ENCODE data around the gene PHF20. TPM values are rescaled to one million over a fixed set of nuclear protein-coding genes. Genes with fewer than 3 reads are reported as not detected.
"Not testable (repeated sequence)": the region's sequence is repeated elsewhere in the genome, so short reads cannot be mapped to it uniquely, and the experiment has no call there.

Gene PHF20
- total RNA-seq, 1 experiment from 2014 or later: 37.2 TPM

- Histone ChIP-seq H3K4me3 (ENCODE audit: low read length) (peak overlapping the region; percentile 6; the same call in 1 of the 2 replicates), H3K36me3 (ENCODE audit: low read depth, low read length) (no peaks in the 10 kb centered on the region), H3K27ac (ENCODE audit: low read length) (no peak overlapping the region), H3K27me3 (ENCODE audit: low read length) (no peaks in the 10 kb centered on the region), H2AFZ (ENCODE audit: low read length) (peak overlapping the region; percentile 51), H3K9me3 (ENCODE audit: low read length) (no peaks in the 10 kb centered on the region), H4K20me1 (ENCODE audit: low read length) (no peaks in the 10 kb centered on the region), H3K9ac (ENCODE audit: low read length) (no peak overlapping the region), H3F3A (ENCODE audit: low read length, unreplicated experiment) (no peaks in the 10 kb centered on the region), H3K9me2 (replicated peaks; ENCODE audit: low read length) (no peaks in the 10 kb centered on the region), H3K4me1 (ENCODE audit: insufficient read depth, low read length) (peaks cover 7% of the 10 kb centered on the region; the same call in 1 of the 2 replicates), H3K79me2 (ENCODE audit: low read length) (no peaks in the 10 kb centered on the region), H3K4me2 (ENCODE audit: low read length) (peak overlapping the region; percentile 61)
- TF ChIP-seq EZH2phosphoT487 (IDR thresholded peaks at IDR 0.05; ENCODE audit: borderline replicate concordance, low read length) (no peak), CTCF (conservative IDR thresholded peaks at IDR 0.05; ENCODE audit: low read depth, low read length) (peak; percentile 90)
- ATAC-seq (peak; percentile 72), DNase-seq (peak; percentile 86)
- ChIA-PET CTCF (interaction anchor here (0.5 to 3.3 kb wide), 30 partner anchors 15 to 796 kb away, joined by 3 to 78 read pairs (median 4); partner anchors contain the start of gene SCAND1), POLR2A (ENCODE audit: unreplicated experiment) (interaction anchor here (0.6 to 0.9 kb wide), 3 partner anchors 146 to 233 kb away, joined by 3 to 11 read pairs (median 4); no protein-coding TSS in a partner anchor)
- intact Hi-C loops (cut with micrococcal nuclease): loop anchor here (1.0 to 2.0 kb wide), 2 partner anchors 38 to 206 kb away; partner anchors contain the start of gene SCAND1
- BruUV-seq (replicated peaks): no TSS peak
Observed at GRCh38 chr20:35992713-35993335, 221.0 kb downstream of the PHF20 start.

GRCh38 chr20:35994994-35995453 lies 223.2 kb downstream of the PHF20 start:
- Histone ChIP-seq H3K36me3 (ENCODE audit: low read depth, low read length) (no peaks in the 10 kb centered on the region), H3F3A (ENCODE audit: low read length, unreplicated experiment) (no peaks in the 10 kb centered on the region), H4K20me1 (ENCODE audit: low read length) (no peaks in the 10 kb centered on the region), H3K4me1 (ENCODE audit: insufficient read depth, low read length) (no peaks in the 10 kb centered on the region), H3K9me2 (replicated peaks; ENCODE audit: low read length) (no peaks in the 10 kb centered on the region), H3K27me3 (ENCODE audit: low read length) (no peaks in the 10 kb centered on the region), H3K4me2 (ENCODE audit: low read length) (no peak overlapping the region), H3K27ac (ENCODE audit: low read length) (no peak overlapping the region), H3K9me3 (ENCODE audit: low read length) (no peaks in the 10 kb centered on the region), H2AFZ (ENCODE audit: low read length) (peak overlapping the region; percentile 64; the same call in 1 of the 2 replicates), H3K4me3 (ENCODE audit: low read length) (no peak overlapping the region), H3K79me2 (ENCODE audit: low read length) (no peaks in the 10 kb centered on the region), H3K9ac (ENCODE audit: low read length) (no peak overlapping the region)
- TF ChIP-seq EZH2phosphoT487 (IDR thresholded peaks at IDR 0.05; ENCODE audit: borderline replicate concordance, low read length): no peak
- peak; percentile 94 for TF ChIP-seq CTCF (conservative IDR thresholded peaks at IDR 0.05; ENCODE audit: low read depth, low read length)
- DNase-seq (peak; percentile 90), ATAC-seq (peak; percentile 93)
- ChIA-PET POLR2A (ENCODE audit: unreplicated experiment) (no interaction called here), CTCF (interaction anchor here (0.6 to 2.1 kb wide), 8 partner anchors 40 to 148 kb away, joined by 3 to 51 read pairs (median 3); partner anchors contain the start of gene SCAND1)
- BruUV-seq (replicated peaks): no TSS peak
- intact Hi-C loops (cut with micrococcal nuclease): loop anchor here (1.0 to 5.0 kb wide), 2 partner anchors 42 to 143 kb away; no protein-coding TSS in a partner anchor

GRCh38 chr20:35996492-35996891 lies 224.7 kb downstream of the PHF20 start:
- H3K79me2 ChIP-seq (ENCODE audit: low read length); H3K4me2 ChIP-seq (ENCODE audit: low read length); H3F3A ChIP-seq (ENCODE audit: low read length, unreplicated experiment); H3K9me3 ChIP-seq (ENCODE audit: low read length); H3K27ac ChIP-seq (ENCODE audit: low read length); H3K4me3 ChIP-seq (ENCODE audit: low read length); DNase-seq; BruUV-seq (replicated peaks); H3K27me3 ChIP-seq (ENCODE audit: low read length); H3K9ac ChIP-seq (ENCODE audit: low read length); CTCF ChIA-PET; ATAC-seq; H4K20me1 ChIP-seq (ENCODE audit: low read length); H3K36me3 ChIP-seq (ENCODE audit: low read depth, low read length); POLR2A ChIA-PET (ENCODE audit: unreplicated experiment); H3K9me2 ChIP-seq (replicated peaks; ENCODE audit: low read length); H2AFZ ChIP-seq (ENCODE audit: low read length); H3K4me1 ChIP-seq (ENCODE audit: insufficient read depth, low read length): not testable (repeated sequence)
- intact Hi-C loops (cut with micrococcal nuclease): loop anchor here (5.0 kb wide), 1 partner anchor 41 kb away; no protein-coding TSS in a partner anchor

Other genes starting within 250 kb of the PHF20 start
- gene C20orf173, start 242.4 kb upstream of the PHF20 start, total RNA-seq (2014; rRNA removed): not detected in 2 replicates
- gene ERGIC3, start 229.9 kb upstream of the PHF20 start, total RNA-seq (2014; rRNA removed): 284 and 376 TPM in 2 replicates
- gene SPAG4, start 156.2 kb upstream of the PHF20 start, total RNA-seq (2014; rRNA removed): 7.9 and 9.7 TPM in 2 replicates
- gene CPNE1, start 107.1 kb upstream of the PHF20 start, total RNA-seq (2014; rRNA removed): 222 and 274 TPM in 2 replicates
- 43.5 and 53.6 TPM in 2 replicates for gene RBM12, start 107.1 kb upstream of the PHF20 start, total RNA-seq (2014; rRNA removed)
- 71.8 and 75.8 TPM in 2 replicates for gene NFS1, start 72.7 kb upstream of the PHF20 start, total RNA-seq (2014; rRNA removed)
- 479 and 530 TPM in 2 replicates for gene ROMO1, start 72.6 kb upstream of the PHF20 start, total RNA-seq (2014; rRNA removed)
- 286 and 341 TPM in 2 replicates for gene RBM39, start 29.8 kb upstream of the PHF20 start, total RNA-seq (2014; rRNA removed)
- gene SCAND1, start 182.5 kb downstream of the PHF20 start, total RNA-seq (2014; rRNA removed): 90.9 and 101 TPM in 2 replicates
- 6.6 and 6.7 TPM in 2 replicates for gene CNBD2, start 196.6 kb downstream of the PHF20 start, total RNA-seq (2014; rRNA removed)